GM06990 (cell line): ENCODE data around the gene CHAC1.

Experiments
- DNase-seq: peaks from one replicate; pipeline ENCODE4 v3.0.0-alpha.2; 2011; ENCODE audit not compliant: insufficient read length; ENCODE audit errors: extremely low read depth
- H3K27me3 ChIP-seq: replicated peaks from 2 replicates; pipeline ENCODE4 v1.6.0; 2011; ENCODE audit warnings: low read length; ENCODE audit not compliant: control insufficient read depth, insufficient read depth
- H3K36me3 ChIP-seq: 2 replicates; pipeline ENCODE4 v1.5.1; 2011; ENCODE audit warnings: low read length; ENCODE audit not compliant: control insufficient read depth, insufficient read depth
- H3K4me3 ChIP-seq: replicated peaks from 2 replicates; pipeline ENCODE4 v1.5.1; 2011; ENCODE audit warnings: low read depth, mild to moderate bottlenecking, control low read depth, low read length
- TF ChIP-seq, protein P1 (sequence below): IDR thresholded peaks from 2 replicates; pipeline ENCODE4 v1.5.1; 2011; ENCODE audit warnings: low read length, control low read depth, mild to moderate bottlenecking, inconsistent platforms; ENCODE audit not compliant: insufficient read depth, poor library complexity, severe bottlenecking

The CHAC1 gene

DNA sequence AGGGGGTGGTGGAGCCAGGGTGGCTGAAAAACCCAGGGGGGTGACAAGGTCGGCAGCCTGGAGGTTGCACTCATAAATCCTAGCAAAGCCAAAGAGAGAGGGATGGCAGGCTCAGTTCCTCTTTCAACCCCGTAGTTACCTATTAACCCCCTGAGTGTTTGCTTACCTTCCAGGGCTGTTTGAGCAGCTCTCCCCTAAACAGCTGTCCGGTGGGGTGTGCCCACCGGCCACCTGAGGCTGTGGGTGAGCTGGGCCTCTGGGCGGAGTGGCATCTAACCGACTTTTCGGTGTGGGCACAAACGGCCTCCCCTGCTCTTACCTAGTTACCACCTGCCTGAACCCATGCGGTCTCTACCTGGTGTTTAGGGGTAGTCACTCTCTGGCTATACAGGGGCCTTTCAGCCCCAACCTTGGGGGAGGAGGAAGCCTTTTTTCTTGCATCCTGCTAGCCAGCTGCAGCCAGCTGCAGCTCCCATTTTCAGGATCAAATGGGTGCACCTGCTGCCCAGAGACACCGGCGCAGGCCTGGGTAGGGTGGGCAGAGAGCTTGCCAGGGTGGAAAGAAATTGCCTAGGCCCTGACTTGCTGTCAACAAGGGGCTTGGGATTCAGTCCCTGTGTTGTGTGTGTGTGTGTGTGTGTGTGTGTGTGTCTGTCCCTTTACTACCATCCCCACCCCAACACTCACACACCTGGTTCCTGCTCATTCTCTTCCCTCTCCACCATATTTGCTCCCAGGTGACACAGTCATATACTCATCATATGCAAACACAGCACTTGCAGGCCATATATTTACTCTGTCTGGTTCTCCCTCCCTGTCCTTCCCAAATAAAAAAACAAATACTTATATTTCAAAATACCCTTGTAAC lies 20.4 kb upstream of the CHAC1 start:
- TF ChIP-seq, protein P1, sequence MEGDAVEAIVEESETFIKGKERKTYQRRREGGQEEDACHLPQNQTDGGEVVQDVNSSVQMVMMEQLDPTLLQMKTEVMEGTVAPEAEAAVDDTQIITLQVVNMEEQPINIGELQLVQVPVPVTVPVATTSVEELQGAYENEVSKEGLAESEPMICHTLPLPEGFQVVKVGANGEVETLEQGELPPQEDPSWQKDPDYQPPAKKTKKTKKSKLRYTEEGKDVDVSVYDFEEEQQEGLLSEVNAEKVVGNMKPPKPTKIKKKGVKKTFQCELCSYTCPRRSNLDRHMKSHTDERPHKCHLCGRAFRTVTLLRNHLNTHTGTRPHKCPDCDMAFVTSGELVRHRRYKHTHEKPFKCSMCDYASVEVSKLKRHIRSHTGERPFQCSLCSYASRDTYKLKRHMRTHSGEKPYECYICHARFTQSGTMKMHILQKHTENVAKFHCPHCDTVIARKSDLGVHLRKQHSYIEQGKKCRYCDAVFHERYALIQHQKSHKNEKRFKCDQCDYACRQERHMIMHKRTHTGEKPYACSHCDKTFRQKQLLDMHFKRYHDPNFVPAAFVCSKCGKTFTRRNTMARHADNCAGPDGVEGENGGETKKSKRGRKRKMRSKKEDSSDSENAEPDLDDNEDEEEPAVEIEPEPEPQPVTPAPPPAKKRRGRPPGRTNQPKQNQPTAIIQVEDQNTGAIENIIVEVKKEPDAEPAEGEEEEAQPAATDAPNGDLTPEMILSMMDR, result no peak
- H3K36me3 ChIP-seq, result no peaks in the 10 kb centered on the region
- no peak overlapping the region for H3K4me3 ChIP-seq
- H3K27me3 ChIP-seq, result no peaks in the 10 kb centered on the region; the same call in 1 of the 2 replicates
- DNase-seq, result no peak

DNA sequence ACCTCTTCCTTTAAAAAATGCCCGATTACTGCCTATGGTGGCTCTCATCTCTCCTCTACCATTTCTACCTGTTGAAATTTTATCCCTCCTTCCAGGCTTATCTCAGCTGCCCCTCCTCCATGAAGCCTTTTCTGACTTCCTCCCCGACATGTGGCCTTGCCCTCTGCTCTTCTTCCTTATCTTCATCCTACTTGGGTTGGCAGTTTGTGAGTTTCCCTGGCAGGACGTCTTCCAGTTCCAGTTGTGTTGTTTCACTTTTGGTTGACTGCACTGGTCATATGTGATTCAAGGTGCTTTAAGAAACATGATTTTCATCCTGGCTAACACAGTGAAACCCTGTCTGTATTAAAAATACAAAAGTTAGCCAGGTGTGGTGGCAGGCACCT lies 19.8 kb upstream of the CHAC1 start:
- no peak overlapping the region for H3K4me3 ChIP-seq
- H3K36me3 ChIP-seq, result no peaks in the 10 kb centered on the region
- H3K27me3 ChIP-seq, result no peaks in the 10 kb centered on the region; the same call in 1 of the 2 replicates
- TF ChIP-seq, protein P1, result no peak
- no peak for DNase-seq

DNA sequence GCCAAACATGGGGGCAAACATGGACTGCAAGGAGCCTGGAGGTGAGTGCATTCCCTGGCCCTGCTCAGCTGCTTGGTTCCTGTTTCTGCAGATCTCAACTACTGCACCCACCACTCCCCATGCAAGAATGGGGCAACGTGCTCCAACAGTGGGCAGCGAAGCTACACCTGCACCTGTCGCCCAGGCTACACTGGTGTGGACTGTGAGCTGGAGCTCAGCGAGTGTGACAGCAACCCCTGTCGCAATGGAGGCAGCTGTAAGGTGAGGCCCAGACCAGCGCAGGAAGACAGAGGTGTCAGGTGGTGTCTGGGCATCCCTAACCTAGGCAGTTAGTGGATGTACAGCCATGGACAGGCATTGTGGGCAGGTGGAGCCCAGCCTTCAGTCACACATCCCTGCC lies 18.8 kb upstream of the CHAC1 start:
- no peaks in the 10 kb centered on the region; the same call in 1 of the 2 replicates for H3K27me3 ChIP-seq
- TF ChIP-seq, protein P1, result no peak
- DNase-seq, result no peak
- H3K4me3 ChIP-seq, result no peak overlapping the region
- H3K36me3 ChIP-seq, result no peaks in the 10 kb centered on the region

DNA sequence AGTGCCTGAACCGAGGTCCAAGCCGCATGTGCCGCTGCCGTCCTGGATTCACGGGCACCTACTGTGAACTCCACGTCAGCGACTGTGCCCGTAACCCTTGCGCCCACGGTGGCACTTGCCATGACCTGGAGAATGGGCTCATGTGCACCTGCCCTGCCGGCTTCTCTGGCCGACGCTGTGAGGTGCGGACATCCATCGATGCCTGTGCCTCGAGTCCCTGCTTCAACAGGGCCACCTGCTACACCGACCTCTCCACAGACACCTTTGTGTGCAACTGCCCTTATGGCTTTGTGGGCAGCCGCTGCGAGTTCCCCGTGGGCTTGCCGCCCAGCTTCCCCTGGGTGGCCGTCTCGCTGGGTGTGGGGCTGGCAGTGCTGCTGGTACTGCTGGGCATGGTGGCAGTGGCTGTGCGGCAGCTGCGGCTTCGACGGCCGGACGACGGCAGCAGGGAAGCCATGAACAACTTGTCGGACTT lies 17.0 kb upstream of the CHAC1 start:
- DNase-seq, result no peak
- H3K36me3 ChIP-seq, result no peaks in the 10 kb centered on the region
- H3K27me3 ChIP-seq, result no peaks in the 10 kb centered on the region
- no peak overlapping the region for H3K4me3 ChIP-seq
- TF ChIP-seq, protein P1, result no peak

DNA sequence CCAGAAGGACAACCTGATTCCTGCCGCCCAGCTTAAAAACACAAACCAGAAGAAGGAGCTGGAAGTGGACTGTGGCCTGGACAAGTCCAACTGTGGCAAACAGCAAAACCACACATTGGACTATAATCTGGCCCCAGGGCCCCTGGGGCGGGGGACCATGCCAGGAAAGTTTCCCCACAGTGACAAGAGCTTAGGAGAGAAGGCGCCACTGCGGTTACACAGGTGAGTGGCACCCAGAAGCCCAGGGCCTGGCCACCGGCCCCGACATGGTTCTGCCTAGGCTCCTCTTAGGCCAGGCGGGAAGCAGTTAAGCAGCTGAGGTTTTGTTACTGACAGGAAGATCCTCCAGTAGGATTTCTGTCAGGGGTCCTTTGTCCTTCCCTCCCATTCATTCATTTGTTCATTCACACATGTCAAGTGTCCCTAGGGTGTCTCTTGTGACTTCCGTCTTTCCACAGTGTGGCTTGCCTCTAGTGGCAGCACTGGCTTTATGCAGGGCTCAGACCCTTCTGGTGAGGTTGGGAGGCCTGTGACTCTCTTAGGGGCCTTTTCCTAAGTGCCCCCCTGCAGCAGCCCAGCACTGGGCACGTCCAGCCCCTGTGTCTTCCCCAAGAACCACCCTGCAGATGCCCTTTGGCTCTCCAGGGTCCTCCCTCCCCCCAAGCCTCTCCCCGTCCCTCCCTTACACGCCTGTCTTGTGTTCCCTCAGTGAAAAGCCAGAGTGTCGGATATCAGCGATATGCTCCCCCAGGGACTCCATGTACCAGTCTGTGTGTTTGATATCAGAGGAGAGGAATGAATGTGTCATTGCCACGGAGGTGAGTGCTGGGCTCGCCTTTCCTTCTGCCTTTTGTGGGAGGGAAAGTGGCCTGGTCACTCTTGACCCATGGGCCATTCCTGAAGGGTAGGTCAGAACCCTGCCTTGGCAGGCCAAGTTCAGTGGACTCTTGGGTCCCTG lies 16.3 kb upstream of the CHAC1 start:
- Histone ChIP-seq H3K36me3 (no peaks in the 10 kb centered on the region), H3K27me3 (no peaks in the 10 kb centered on the region), H3K4me3 (no peak overlapping the region)
- TF ChIP-seq, protein P1, result peak; percentile 10
- no peak for DNase-seq
